Mononuclear cell (primary cell): ENCODE measurements around the gene ALDOB. TPM values are rescaled to one million over a fixed set of nuclear protein-coding genes. Genes with fewer than 3 reads are reported as not detected.
"Not testable (repeated sequence)": the region's sequence is repeated elsewhere in the genome, so short reads cannot be mapped to it uniquely, and the experiment has no call there.

Source experiments
- H3K27me3 ChIP-seq: 2 replicates; pipeline ENCODE4 v1.6.0; 2011; ENCODE audit warnings: low read length, control low read depth; ENCODE audit not compliant: insufficient read depth
- H3K4me1 ChIP-seq: 2 replicates; pipeline ENCODE4 v1.5.1; 2011; ENCODE audit warnings: mild to moderate bottlenecking, low read length, control low read depth; ENCODE audit not compliant: insufficient read depth
- H3K4me3 ChIP-seq: 2 replicates; pipeline ENCODE4 v1.5.1; 2011; ENCODE audit warnings: mild to moderate bottlenecking, low read length, moderate library complexity
- H3K9me3 ChIP-seq: 2 replicates; pipeline ENCODE4 v1.5.1; 2011; ENCODE audit warnings: low read depth, mild to moderate bottlenecking, control low read depth, low read length
- total RNA-seq: library from RNA; depleted of rRNA; stranded (reverse); fragments of >200 nt; gene quantifications from one replicate; pipeline ENCODE4 v1.2.3, GENCODE V29; 2012

The ALDOB gene
- total RNA-seq, 1 donor = not detected

GRCh38 chr9:101394687-101395086 is 40.9 kb downstream of the ALDOB start:
- H3K4me3 ChIP-seq = no peak overlapping the region
- peaks cover 19% of the 10 kb centered on the region for H3K4me1 ChIP-seq
- peaks cover 10% of the 10 kb centered on the region for H3K9me3 ChIP-seq
- no peaks in the 10 kb centered on the region for H3K27me3 ChIP-seq

GRCh38 chr9:101393135-101393534 is 42.4 kb downstream of the ALDOB start:
- Histone ChIP-seq H3K27me3 (no peaks in the 10 kb centered on the region), H3K4me3 (no peak overlapping the region), H3K9me3 (peaks cover 10% of the 10 kb centered on the region), H3K4me1 (peaks cover 13% of the 10 kb centered on the region)

GRCh38 chr9:101388507-101388993 is 47.0 kb downstream of the ALDOB start:
- Histone ChIP-seq H3K27me3 (no peaks in the 10 kb centered on the region), H3K4me1 (no peaks in the 10 kb centered on the region), H3K9me3 (peaks cover 7% of the 10 kb centered on the region), H3K4me3 (no peak overlapping the region)

- Histone ChIP-seq H3K4me3 (no peak overlapping the region), H3K4me1 (no peaks in the 10 kb centered on the region), H3K9me3 (peaks cover 2% of the 10 kb centered on the region), H3K27me3 (no peaks in the 10 kb centered on the region)
Measured at GRCh38 chr9:101387871-101388506, 47.6 kb downstream of the ALDOB start.

GRCh38 chr9:101384873-101385536 is 50.6 kb downstream of the ALDOB start, which contains the start of gene BAAT:
TSS of gene BAAT (minus strand) at chr9:101385006. CDS start at chr9:101371404, 13,602 bp downstream.
- H3K9me3 ChIP-seq, H3K27me3 ChIP-seq, H3K4me3 ChIP-seq, H3K4me1 ChIP-seq: not testable (repeated sequence)

- Histone ChIP-seq H3K4me3 (no peak overlapping the region), H3K27me3 (no peaks in the 10 kb centered on the region), H3K4me1 (no peaks in the 10 kb centered on the region), H3K9me3 (no peaks in the 10 kb centered on the region)
Measured at GRCh38 chr9:101383361-101383760, 52.2 kb downstream of the ALDOB start.

GRCh38 chr9:101381833-101382342 is 53.7 kb downstream of the ALDOB start:
- Histone ChIP-seq H3K27me3 (no peaks in the 10 kb centered on the region), H3K4me3 (no peak overlapping the region), H3K9me3 (no peaks in the 10 kb centered on the region), H3K4me1 (no peaks in the 10 kb centered on the region)

- H3K4me3 ChIP-seq = no peak overlapping the region
- no peaks in the 10 kb centered on the region for H3K9me3 ChIP-seq
- H3K27me3 ChIP-seq = no peaks in the 10 kb centered on the region
- H3K4me1 ChIP-seq = no peaks in the 10 kb centered on the region
Measured at GRCh38 chr9:101381118-101381517, 54.5 kb downstream of the ALDOB start.

- H3K27me3 ChIP-seq = no peaks in the 10 kb centered on the region
Measured at GRCh38 chr9:101380295-101380694, 55.3 kb downstream of the ALDOB start.

GRCh38 chr9:101376111-101376848 is 59.3 kb downstream of the ALDOB start:
- Histone ChIP-seq H3K9me3 (no peaks in the 10 kb centered on the region), H3K27me3 (no peaks in the 10 kb centered on the region), H3K4me3 (no peak overlapping the region), H3K4me1 (no peaks in the 10 kb centered on the region)

More at GRCh38 chr9:101380295-101380694, 55.3 kb downstream of the ALDOB start:
- Histone ChIP-seq H3K4me1 (no peaks in the 10 kb centered on the region), H3K4me3 (no peak overlapping the region), H3K9me3 (no peaks in the 10 kb centered on the region)

- Histone ChIP-seq H3K4me1 (no peaks in the 10 kb centered on the region), H3K27me3 (no peaks in the 10 kb centered on the region), H3K4me3 (no peak overlapping the region), H3K9me3 (no peaks in the 10 kb centered on the region)
Measured at GRCh38 chr9:101375546-101375945, 60.0 kb downstream of the ALDOB start.

GRCh38 chr9:101372327-101373118 is 63.1 kb downstream of the ALDOB start:
- H3K9me3 ChIP-seq = no peaks in the 10 kb centered on the region
- no peaks in the 10 kb centered on the region for H3K4me1 ChIP-seq
- no peak overlapping the region for H3K4me3 ChIP-seq

GRCh38 chr9:101371813-101372212 is 63.8 kb downstream of the ALDOB start:
- no peaks in the 10 kb centered on the region for H3K9me3 ChIP-seq
- no peaks in the 10 kb centered on the region for H3K4me1 ChIP-seq
- H3K27me3 ChIP-seq = no peaks in the 10 kb centered on the region
- H3K4me3 ChIP-seq = no peak overlapping the region

More at GRCh38 chr9:101372327-101373118, 63.1 kb downstream of the ALDOB start:
- no peaks in the 10 kb centered on the region for H3K27me3 ChIP-seq
